HepG2 (cell line): Measurements from ENCODE around the gene NUDT13. TPM values are rescaled to one million over a fixed set of nuclear protein-coding genes. Genes with fewer than 3 reads are reported as not detected.

Source experiments
- ATAC-seq: fragments of 200-7000 bp; cut with Tn5 transposase; 3 replicates; pipeline ENCODE4 v1.9.1; 2020; ENCODE audit warnings: mild to moderate bottlenecking, moderate library complexity
- BruUV-seq: library from RNA; stranded (reverse); fragments of 400-500 nt; replicated peaks from 2 replicates; lab custom pipeline; 2021; lab: Mats Ljungman, UMichigan
- CTCF ChIA-PET: fragments of 300-600 bp; formaldehyde crosslinking; extraction: SDS; loops from one replicate; lab custom pipeline; 2021; ENCODE audit warnings: low total read pairs, inconsistent platforms, low intra/inter-chr PET ratio; lab: Yijun Ruan, JAX
- POLR2A ChIA-PET: fragments of 350-600 bp; sonication (Branson Sonifier 250); formaldehyde crosslinking; loops from one replicate; lab custom pipeline; 2020; ENCODE audit warnings: antibody characterized with exemption, inconsistent platforms; lab: Yijun Ruan, JAX
- DNase-seq: peaks from one replicate; pipeline ENCODE4 v3.0.0-alpha.2; 2015; ENCODE audit warnings: low spot score
- FAIRE-seq: peaks from 3 replicates; lab custom pipeline; 2011; peaks lifted over from hg19 to GRCh38; lab: Jason Lieb, UNC
- H2AFZ ChIP-seq: one replicate; pipeline ENCODE4 v1.6.1; 2011; ENCODE audit warnings: low read length, inconsistent platforms
- H3K27ac ChIP-seq: fragments of 300-600 bp; 3 replicates; pipeline ENCODE4 v1.8.0; 2011; ENCODE audit warnings: mixed run types, mild to moderate bottlenecking, mixed read lengths, low read length, inconsistent platforms; ENCODE audit not compliant: insufficient read depth; ENCODE audit errors: extremely low read length
- H3K27me3 ChIP-seq, 2 experiments: fragments of 200-600 bp in 1 of 2; 2 replicates in 1 of 2; 3 replicates in 1 of 2; pipeline versions ENCODE4 v1.6.0 to v1.8.0; 2011; ENCODE audit warnings: low read length in 2 of 2, mild to moderate bottlenecking in 2 of 2, moderate library complexity in 2 of 2, inconsistent platforms in 1 of 2; ENCODE audit not compliant: insufficient read depth in 2 of 2, control insufficient read depth in 1 of 2
- H3K36me3 ChIP-seq, 2 experiments: fragments of 200-600 bp in 1 of 2; replicated peaks in 1 of 2; 2 replicates in 1 of 2; 3 replicates in 1 of 2; pipeline versions ENCODE4 v1.5.1 to v1.8.0; 2011; ENCODE audit warnings: low read length in 2 of 2, inconsistent platforms in 1 of 2; ENCODE audit not compliant: insufficient read depth in 2 of 2, control insufficient read depth in 1 of 2
- H3K4me1 ChIP-seq: 2 replicates; pipeline ENCODE4 v1.5.1; 2012; ENCODE audit warnings: low read length, inconsistent platforms; ENCODE audit not compliant: insufficient read depth
- H3K4me2 ChIP-seq: 2 replicates; pipeline ENCODE4 v1.6.0; 2011; ENCODE audit warnings: low read depth, low read length, inconsistent platforms
- H3K4me3 ChIP-seq, 3 experiments: fragments of 200-600 bp in 1 of 3; sonication (generic), shearing (Covaris generic) in 1 of 3; replicated peaks in 1 of 3; 2 replicates each; pipeline ENCODE4 v1.5.1; 2011 to 2016; ENCODE audit warnings: low read length in 3 of 3, inconsistent platforms in 2 of 3, low read depth in 2 of 3, mild to moderate bottlenecking in 2 of 3, control low read depth in 1 of 3, mixed read lengths in 1 of 3; ENCODE audit not compliant: insufficient read depth in 1 of 3
- H3K79me2 ChIP-seq: one replicate; pipeline ENCODE4 v1.6.1; 2011; ENCODE audit warnings: low read length, inconsistent platforms; ENCODE audit not compliant: insufficient read depth
- H3K9ac ChIP-seq: 2 replicates; pipeline ENCODE4 v1.6.0; 2011; ENCODE audit warnings: mild to moderate bottlenecking, low read depth, low read length, inconsistent platforms; ENCODE audit not compliant: insufficient read depth
- H3K9me3 ChIP-seq: 2 replicates; pipeline ENCODE4 v1.5.1; 2012; ENCODE audit warnings: mild to moderate bottlenecking, low read length
- H4K20me1 ChIP-seq: 2 replicates; pipeline ENCODE4 v1.6.0; 2011; ENCODE audit warnings: inconsistent platforms, mild to moderate bottlenecking, low read length, moderate library complexity; ENCODE audit not compliant: insufficient read depth
- BHLHE40 ChIP-seq: IDR thresholded peaks from 2 replicates; pipeline ENCODE4 v1.6.1; 2011; ENCODE audit warnings: low read length, improper control_type of control experiment
- CEBPG ChIP-seq: IDR thresholded peaks from 2 replicates; pipeline ENCODE4 v1.6.1; 2016
- CHCHD3 ChIP-seq: sonication (generic); formaldehyde crosslinking; IDR thresholded peaks from 2 replicates; pipeline ENCODE4 v1.8.0; 2022; ENCODE audit warnings: mild to moderate bottlenecking, missing genetic modification reagents, moderate library complexity
- FIP1L1 ChIP-seq: fragments of 200-400 bp; formaldehyde crosslinking; IDR thresholded peaks from 2 replicates; pipeline ENCODE4 v1.6.1; 2018; ENCODE audit warnings: low read depth, mild to moderate bottlenecking, low read length, moderate library complexity, borderline replicate concordance; ENCODE audit not compliant: insufficient read depth
- FOXA3 ChIP-seq: IDR thresholded peaks from 2 replicates; pipeline ENCODE4 v1.6.1; 2016; ENCODE audit warnings: missing genetic modification reagents, missing compliant biosample characterization
- KLF16 ChIP-seq, 2 experiments: sonication (generic) in 1 of 2; formaldehyde crosslinking in 1 of 2; IDR thresholded peaks; 2 replicates each; pipeline versions ENCODE4 v1.6.1 to v1.8.0; 2016 to 2023; ENCODE audit warnings: missing genetic modification reagents in 2 of 2, missing compliant biosample characterization in 1 of 2
- KMT2A ChIP-seq: sonication (generic); formaldehyde crosslinking; IDR thresholded peaks from 2 replicates; pipeline ENCODE4 v1.4.0; 2020; ENCODE audit warnings: missing genetic modification reagents
- TBL1XR1 ChIP-seq: fragments of 150-350 bp; IDR thresholded peaks from 2 replicates; pipeline ENCODE4 v1.6.1; 2014; ENCODE audit warnings: borderline replicate concordance, low read length; ENCODE audit not compliant: partially characterized antibody
- ZC3H4 ChIP-seq: sonication (generic); formaldehyde crosslinking; IDR thresholded peaks from 2 replicates; pipeline ENCODE4 v1.4.0; 2020; ENCODE audit warnings: missing genetic modification reagents, borderline replicate concordance
- ZNF788 ChIP-seq: sonication (generic); formaldehyde crosslinking; IDR thresholded peaks from 2 replicates; pipeline ENCODE4 v1.5.0; 2020; ENCODE audit warnings: mild to moderate bottlenecking, missing genetic modification reagents, borderline replicate concordance
- WGBS: methylation state at CpG from one replicate; pipeline ENCODE4 v1.1.6; 2017; ENCODE audit warnings: low lambda C conversion rate; 5-methylcytosine and 5-hydroxymethylcytosine counted together
- in situ Hi-C: cut with HindIII; loops from 2 replicates; pipeline ENCODE4 v1.10.0; 2017; ENCODE audit warnings: low pct_unique_long_range_greater_than_20kb; ENCODE audit not compliant: extremely low pct_ligation_motif_present
- intact Hi-C: fragments of 100-400 bp; cut with micrococcal nuclease; formaldehyde crosslinking; loops from one replicate; pipeline ENCODE4 v1.10.0; 2022; ENCODE audit not compliant: unreplicated experiment
- polyA plus RNA-seq, 8 experiments: library from polyadenylated mRNA; depleted of rRNA in 3 of 8; stranded (reverse) in 7 of 8; unstranded in 1 of 8; fragments of >200 nt; fragmentation: Illumina TruSeq in 4 of 8; extraction: Trizol in 4 of 8; gene quantifications; 2 replicates each; pipeline versions ENCODE4 v1.2.1 to v1.2.3, GENCODE V29; 2011 to 2016; ENCODE audit warnings: low read depth in 4 of 8, missing spikeins in 1 of 8, mixed read lengths in 1 of 8; ENCODE audit not compliant: insufficient read depth in 1 of 8
- total RNA-seq, 5 experiments: library from RNA; depleted of rRNA; stranded (reverse); fragments of >200 nt; fragmentation: Illumina TruSeq; extraction: Trizol; gene quantifications; 2 replicates each; pipeline ENCODE4 v1.2.3, GENCODE V29; 2016; ENCODE audit warnings: low read depth in 1 of 5
- TF ChIP-seq, protein P1 (sequence below), 2 experiments: sonication (generic) in 1 of 2; formaldehyde crosslinking in 1 of 2; IDR thresholded peaks; 2 replicates each; pipeline versions ENCODE4 v1.6.1 to v1.9.0; 2014 to 2022; ENCODE audit warnings: antibody characterized with exemption in 1 of 2, borderline replicate concordance in 1 of 2, inconsistent platforms in 1 of 2, low read depth in 1 of 2, missing genetic modification reagents in 1 of 2
- TF ChIP-seq, protein P2 (sequence below): sonication (generic); formaldehyde crosslinking; IDR thresholded peaks from 2 replicates; pipeline ENCODE4 v1.8.1; 2023; ENCODE audit warnings: mild to moderate bottlenecking, missing genetic modification reagents
- TF ChIP-seq, protein P3 (sequence below): IDR thresholded peaks from 2 replicates; pipeline ENCODE4 v1.6.1; 2018; ENCODE audit warnings: missing genetic modification reagents

The NUDT13 gene
- total and polyA plus RNA-seq, 2 of the 13 experiments (the other 11 are each of a cell fraction or from before 2014, with no cell fraction given): 4.2 to 6.5 TPM

DNA sequence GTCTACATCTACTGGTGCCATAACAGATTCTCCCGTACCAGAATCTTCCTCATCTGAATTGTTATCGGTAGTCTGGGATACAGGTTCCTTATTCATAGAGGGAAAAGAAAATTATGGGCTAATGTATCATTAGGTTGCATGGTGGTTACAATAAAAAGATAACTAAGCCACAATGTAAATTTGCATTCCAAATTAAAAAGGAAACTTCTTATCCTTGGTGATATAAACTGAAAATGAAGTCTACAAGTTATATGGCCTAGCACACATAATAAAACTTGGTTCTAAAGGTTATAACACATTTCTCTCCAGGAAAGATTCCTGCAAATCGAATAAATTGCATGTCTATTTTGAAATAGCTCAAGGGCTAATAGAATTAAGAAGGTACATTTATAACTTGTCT is 24.5 kb downstream of the NUDT13 start:
- BruUV-seq: no TSS peak
- Histone ChIP-seq H2AFZ (no peak overlapping the region), H3K79me2 (no peaks in the 10 kb centered on the region), H3K9me3 (no peaks in the 10 kb centered on the region), H3K36me3 (peaks cover 12 to 49% of the 10 kb centered on the region in 2 experiments), H3K4me1 (peaks cover 40% of the 10 kb centered on the region), H3K4me2 (no peak overlapping the region), H3K27ac (peak overlapping the region; percentile 33), H4K20me1 (no peaks in the 10 kb centered on the region), H3K4me3 (no peak overlapping the region), H3K27me3 (no peaks in the 10 kb centered on the region), H3K9ac (no peak overlapping the region)
- in situ Hi-C loops (no loop called here), intact Hi-C loops (no loop called here)
- CTCF ChIA-PET: no interaction called here
- ATAC-seq: no peak
- FAIRE-seq: no peak
- 95% methylated on average over 3 of the region's 3 CpGs for WGBS
- POLR2A ChIA-PET: interaction anchor here (1.0 to 3.3 kb wide), 2 partner anchors 24 to 38 kb away, joined by 3 to 28 read pairs; partner anchors contain the start of genes NUDT13 and P4HA1
- no peak for DNase-seq
- TF ChIP-seq KLF16 (CRISPR knock-in tag; IDR thresholded peaks at IDR 0.05) (no peak), FIP1L1 (no peak), ZC3H4 (CRISPR knock-in tag) (no peak), CHCHD3 (CRISPR knock-in tag) (no peak), TBL1XR1 (no peak), FOXA3 (no peak), KMT2A (CRISPR knock-in tag) (no peak), CEBPG (CRISPR knock-in tag) (no peak), ZNF788 (CRISPR knock-in tag) (no peak), BHLHE40 (no peak)
- TF ChIP-seq, protein P1, sequence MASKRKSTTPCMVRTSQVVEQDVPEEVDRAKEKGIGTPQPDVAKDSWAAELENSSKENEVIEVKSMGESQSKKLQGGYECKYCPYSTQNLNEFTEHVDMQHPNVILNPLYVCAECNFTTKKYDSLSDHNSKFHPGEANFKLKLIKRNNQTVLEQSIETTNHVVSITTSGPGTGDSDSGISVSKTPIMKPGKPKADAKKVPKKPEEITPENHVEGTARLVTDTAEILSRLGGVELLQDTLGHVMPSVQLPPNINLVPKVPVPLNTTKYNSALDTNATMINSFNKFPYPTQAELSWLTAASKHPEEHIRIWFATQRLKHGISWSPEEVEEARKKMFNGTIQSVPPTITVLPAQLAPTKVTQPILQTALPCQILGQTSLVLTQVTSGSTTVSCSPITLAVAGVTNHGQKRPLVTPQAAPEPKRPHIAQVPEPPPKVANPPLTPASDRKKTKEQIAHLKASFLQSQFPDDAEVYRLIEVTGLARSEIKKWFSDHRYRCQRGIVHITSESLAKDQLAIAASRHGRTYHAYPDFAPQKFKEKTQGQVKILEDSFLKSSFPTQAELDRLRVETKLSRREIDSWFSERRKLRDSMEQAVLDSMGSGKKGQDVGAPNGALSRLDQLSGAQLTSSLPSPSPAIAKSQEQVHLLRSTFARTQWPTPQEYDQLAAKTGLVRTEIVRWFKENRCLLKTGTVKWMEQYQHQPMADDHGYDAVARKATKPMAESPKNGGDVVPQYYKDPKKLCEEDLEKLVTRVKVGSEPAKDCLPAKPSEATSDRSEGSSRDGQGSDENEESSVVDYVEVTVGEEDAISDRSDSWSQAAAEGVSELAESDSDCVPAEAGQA (IDR thresholded peaks at IDR 0.05; ENCODE audit: low read depth): no peak
- TF ChIP-seq, protein P1 (CRISPR knock-in tag; IDR thresholded peaks at IDR 0.05; ENCODE audit: borderline replicate concordance): no peak
- TF ChIP-seq, protein P2, sequence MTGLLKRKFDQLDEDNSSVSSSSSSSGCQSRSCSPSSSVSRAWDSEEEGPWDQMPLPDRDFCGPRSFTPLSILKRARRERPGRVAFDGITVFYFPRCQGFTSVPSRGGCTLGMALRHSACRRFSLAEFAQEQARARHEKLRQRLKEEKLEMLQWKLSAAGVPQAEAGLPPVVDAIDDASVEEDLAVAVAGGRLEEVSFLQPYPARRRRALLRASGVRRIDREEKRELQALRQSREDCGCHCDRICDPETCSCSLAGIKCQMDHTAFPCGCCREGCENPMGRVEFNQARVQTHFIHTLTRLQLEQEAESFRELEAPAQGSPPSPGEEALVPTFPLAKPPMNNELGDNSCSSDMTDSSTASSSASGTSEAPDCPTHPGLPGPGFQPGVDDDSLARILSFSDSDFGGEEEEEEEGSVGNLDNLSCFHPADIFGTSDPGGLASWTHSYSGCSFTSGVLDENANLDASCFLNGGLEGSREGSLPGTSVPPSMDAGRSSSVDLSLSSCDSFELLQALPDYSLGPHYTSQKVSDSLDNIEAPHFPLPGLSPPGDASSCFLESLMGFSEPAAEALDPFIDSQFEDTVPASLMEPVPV (CRISPR knock-in tag): no peak
- TF ChIP-seq, protein P3, sequence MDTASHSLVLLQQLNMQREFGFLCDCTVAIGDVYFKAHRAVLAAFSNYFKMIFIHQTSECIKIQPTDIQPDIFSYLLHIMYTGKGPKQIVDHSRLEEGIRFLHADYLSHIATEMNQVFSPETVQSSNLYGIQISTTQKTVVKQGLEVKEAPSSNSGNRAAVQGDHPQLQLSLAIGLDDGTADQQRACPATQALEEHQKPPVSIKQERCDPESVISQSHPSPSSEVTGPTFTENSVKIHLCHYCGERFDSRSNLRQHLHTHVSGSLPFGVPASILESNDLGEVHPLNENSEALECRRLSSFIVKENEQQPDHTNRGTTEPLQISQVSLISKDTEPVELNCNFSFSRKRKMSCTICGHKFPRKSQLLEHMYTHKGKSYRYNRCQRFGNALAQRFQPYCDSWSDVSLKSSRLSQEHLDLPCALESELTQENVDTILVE (CRISPR knock-in tag): no peak
